SIG-M5 treated with dmso at 0.1 percent for 504 hours (cell line): Measurements from ENCODE around the gene OR2T5.
"Not testable (repeated sequence)": the region's sequence is repeated elsewhere in the genome, so short reads cannot be mapped to it uniquely, and the experiment has no call there.

Source experiments
- DNase-seq: peaks from one replicate; lab custom pipeline; 2025; ENCODE audit not compliant: unreplicated experiment; lab: John Stamatoyannopoulos, UW

OR2T5 gene

DNA sequence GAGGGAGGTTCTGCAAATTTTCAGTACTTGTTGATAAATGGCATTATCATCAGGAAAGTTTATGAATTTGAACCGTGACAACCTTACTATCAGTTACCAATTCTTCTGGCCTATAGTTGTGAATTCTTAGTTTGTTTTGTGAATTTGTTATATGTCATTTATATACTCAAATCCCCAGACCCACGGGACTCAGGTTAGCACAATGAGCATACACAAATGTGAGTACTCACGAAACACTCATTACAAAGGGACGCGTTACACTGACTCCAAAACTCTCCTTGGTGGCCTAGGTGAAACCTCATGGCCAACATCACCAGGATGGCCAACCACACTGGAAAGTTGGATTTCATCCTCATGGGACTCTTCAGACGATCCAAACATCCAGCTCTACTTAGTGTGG is at the start of gene OR2T5:
OR2T5 (plus strand) TSS at position 301 of the 400 bp plus-strand sequence; CDS start at position 301, 0 bp downstream.
- DNase-seq = not testable (repeated sequence)

- not testable (repeated sequence) for DNase-seq
Observed at GRCh38 chr1:248438668-248439067, 49.7 kb upstream of the OR2T5 start.

DNA sequence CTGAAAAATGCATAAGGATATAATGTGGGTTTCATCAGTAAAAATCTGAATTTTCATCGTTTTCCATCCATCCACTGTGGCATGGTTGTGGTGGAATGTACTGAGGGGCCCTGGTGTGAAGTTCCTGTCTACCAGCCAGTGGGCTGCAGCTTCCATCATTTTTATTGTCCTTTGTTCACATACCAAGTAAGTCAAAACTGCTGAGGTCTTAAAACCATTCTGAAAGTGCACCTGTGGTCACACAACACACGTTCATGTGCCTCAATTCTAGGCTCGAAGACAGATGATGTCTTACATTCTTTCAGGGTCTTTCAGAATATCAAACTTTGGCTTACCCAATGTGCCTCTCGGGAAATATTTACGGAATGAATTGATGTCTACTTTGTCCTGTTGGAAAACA is 49.1 kb upstream of the OR2T5 start:
- DNase-seq = not testable (repeated sequence)

DNA sequence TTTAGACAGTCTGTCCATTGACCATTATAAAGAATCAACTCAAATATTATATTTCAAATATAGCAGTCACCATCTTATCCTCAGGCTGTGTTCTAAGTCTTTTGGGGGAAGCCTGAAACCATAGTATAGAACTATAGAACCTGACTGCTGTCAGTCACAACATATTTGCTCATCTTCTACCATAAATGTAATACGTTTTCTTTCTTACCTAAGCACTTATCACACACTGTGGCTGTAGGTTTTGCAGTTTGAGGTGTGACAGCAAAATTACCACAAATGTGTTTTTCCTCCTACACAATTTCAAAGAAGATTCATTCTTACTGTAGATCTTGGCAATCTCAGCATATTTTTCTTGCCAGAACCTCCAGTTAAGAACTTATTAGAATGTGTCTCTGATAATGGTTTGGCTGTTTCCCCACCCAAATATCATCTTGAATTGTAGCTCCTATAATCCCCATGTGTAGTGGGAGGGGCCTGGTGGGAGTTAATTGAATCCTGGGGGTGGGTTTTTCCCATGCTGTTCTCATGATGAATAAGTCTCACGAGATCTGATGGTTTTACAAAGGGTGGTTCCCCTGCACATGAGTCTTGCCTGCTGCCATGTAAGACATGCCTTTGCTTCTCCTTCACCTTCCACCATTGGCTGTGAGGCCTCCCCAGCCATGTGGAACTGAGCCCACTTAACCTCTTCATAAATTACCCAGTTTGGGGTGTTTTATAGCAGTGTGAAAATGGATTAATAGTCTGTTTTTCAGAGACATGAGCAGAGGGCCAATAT is 45.7 kb upstream of the OR2T5 start:
- DNase-seq = not testable (repeated sequence)

DNA sequence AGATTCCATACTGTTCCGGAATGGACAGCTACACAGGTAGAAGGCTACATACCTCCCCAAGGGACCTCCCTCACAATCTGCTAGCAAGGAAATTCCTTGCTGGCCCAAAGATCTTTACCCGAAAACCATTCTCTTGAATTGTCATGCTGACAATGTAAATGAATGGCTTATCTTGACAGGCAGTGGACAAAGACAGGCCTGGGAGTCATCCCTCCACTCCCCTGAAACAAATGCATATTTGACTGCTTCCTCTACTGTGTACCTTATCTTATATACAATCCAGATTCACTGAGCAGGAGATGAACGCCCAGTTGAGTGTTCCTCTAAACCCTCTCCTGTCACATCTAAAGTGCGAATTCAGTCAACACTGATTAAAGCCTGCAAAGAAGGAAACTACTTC is 43.8 kb upstream of the OR2T5 start:
- DNase-seq = not testable (repeated sequence)

- not testable (repeated sequence) for DNase-seq
Observed at GRCh38 chr1:248445399-248445798, 43.0 kb upstream of the OR2T5 start, which contains the start of gene OR2T2. TSS of gene OR2T2 (plus strand) at chr1:248445637. CDS start at chr1:248452798, 7,161 bp downstream.

DNA sequence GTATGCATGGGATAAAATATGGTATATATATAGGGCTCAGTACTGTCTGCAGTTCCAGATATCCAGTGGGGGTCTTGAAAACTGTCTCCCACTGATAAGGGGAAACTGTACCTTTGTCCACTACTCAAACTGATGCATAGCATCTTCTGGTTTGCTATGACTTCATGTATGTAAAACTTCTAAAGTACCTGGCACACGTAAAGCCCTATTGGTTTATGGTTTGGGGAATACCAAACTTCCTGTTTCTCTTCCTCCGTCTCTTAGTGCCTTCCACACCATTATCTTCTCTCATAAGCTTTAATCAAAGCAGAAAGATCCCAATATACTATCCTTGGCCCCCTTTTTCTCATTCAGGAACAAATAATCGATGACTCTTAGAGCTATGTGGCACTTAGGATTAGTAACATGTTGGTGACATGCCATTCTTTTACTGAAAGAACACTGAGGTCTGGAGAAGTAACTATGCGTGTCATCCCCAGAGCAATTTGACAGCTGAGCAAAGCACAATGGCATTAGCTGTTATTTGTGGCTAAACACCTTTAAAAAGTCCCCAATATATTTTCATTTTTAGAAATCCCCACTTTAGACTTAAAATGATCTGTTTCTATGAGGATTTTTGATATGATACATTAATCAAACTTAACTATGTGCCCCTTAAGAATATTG is 39.8 kb upstream of the OR2T5 start:
- DNase-seq = not testable (repeated sequence)

- DNase-seq = not testable (repeated sequence)
Observed at GRCh38 chr1:248449821-248450465, 38.4 kb upstream of the OR2T5 start.

DNA sequence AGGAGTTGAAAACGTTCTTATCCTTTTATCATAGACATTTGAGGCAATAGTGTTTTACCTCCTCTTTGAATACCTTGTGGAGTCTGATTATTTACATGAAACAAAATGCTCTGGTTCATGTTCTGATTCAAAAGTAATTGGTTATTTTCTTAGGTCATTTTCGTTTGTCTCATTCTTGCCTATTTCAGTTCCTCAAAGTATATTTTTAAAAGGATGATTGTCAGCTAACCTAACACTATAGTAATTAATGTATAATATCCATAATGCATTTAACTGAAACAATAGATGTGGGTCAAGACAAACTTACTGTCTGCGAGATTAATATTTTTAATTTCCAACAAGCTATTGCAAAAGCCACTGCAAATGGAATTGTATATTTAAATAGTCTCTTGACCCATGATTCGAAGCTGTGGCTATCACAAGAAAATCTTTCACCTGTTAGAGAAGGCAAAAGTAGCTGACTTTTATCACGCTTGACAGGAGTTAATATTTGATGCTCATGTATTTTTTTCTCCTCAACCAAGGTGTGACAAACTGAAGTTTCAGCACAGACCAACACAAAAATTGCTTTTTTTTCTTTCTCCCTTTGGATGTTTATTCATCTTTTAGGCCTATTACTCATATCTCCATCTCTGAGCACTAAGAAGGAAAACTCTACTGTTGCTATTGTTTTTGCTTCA is 37.8 kb upstream of the OR2T5 start:
- DNase-seq = not testable (repeated sequence)

- not testable (repeated sequence) for DNase-seq
Observed at GRCh38 chr1:248453619-248454018, 34.8 kb upstream of the OR2T5 start.

DNA sequence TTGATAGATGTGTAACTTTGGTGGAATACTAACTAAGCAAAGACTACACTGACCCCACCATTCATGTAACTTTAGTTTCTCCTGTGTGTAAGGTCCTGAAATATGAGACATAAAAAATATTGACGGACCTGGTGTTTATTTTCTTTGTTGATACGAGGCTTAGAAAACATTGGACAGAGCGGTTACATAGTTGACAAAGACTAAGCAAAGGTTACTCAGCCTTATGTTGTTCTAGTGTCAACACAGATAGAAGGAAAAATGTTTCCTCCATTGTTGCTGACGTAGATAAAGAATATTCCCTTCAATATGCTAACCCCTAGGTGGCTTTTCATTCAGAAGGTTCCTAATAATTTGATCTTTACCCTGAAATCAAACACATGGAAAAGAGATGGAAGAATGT is 33.3 kb upstream of the OR2T5 start:
- DNase-seq = not testable (repeated sequence)

GRCh38 chr1:248456635-248457034 is 31.8 kb upstream of the OR2T5 start:
- DNase-seq = not testable (repeated sequence)

DNA sequence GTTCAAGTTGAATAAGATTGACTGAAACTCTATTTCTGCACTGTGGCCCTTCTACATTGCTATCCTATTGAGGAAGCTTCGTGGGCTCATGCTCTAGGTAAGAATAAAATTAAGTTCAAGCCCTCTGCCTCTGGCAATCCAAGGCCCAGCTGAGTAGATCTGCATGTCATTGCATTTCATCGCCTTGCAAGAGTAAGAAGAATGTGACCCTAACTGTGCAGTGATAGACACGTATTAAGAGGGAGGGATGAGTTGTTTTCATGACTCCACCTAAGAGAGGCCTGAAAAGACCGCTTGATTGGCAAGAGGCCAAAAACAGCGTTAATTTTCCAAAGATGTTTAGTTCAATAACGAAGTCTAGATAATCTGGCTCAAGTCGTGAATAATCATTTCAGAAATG is 29.3 kb upstream of the OR2T5 start:
- not testable (repeated sequence) for DNase-seq

- no peak for DNase-seq
Observed at GRCh38 chr1:248471154-248471553, 17.2 kb upstream of the OR2T5 start.

- not testable (repeated sequence) for DNase-seq
Observed at GRCh38 chr1:248472111-248472510, 16.3 kb upstream of the OR2T5 start.

DNA sequence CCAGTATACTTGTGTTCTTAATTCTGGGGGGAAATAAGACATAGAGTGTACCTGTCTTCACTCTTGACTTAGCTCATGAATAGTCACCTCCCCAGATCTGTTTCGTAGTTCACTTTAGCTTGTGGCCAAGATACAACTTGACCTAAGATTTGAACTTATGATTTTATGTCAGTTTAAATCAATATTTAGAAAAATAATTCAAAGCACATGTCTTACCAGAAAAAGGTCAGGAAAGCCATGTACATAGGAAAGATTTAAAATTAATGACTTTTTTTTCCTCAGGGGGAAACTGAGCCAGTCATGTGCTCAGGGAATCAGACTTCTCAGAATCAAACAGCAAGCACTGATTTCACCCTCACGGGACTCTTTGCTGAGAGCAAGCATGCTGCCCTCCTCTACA is 15.3 kb upstream of the OR2T5 start, which contains the start of gene OR2T3:
OR2T3 (plus strand) TSS at position 301 of the 400 bp plus-strand sequence; CDS start at position 301, 0 bp downstream.
- DNase-seq = not testable (repeated sequence)

GRCh38 chr1:248475660-248476059 is 12.7 kb upstream of the OR2T5 start:
- DNase-seq = not testable (repeated sequence)

DNA sequence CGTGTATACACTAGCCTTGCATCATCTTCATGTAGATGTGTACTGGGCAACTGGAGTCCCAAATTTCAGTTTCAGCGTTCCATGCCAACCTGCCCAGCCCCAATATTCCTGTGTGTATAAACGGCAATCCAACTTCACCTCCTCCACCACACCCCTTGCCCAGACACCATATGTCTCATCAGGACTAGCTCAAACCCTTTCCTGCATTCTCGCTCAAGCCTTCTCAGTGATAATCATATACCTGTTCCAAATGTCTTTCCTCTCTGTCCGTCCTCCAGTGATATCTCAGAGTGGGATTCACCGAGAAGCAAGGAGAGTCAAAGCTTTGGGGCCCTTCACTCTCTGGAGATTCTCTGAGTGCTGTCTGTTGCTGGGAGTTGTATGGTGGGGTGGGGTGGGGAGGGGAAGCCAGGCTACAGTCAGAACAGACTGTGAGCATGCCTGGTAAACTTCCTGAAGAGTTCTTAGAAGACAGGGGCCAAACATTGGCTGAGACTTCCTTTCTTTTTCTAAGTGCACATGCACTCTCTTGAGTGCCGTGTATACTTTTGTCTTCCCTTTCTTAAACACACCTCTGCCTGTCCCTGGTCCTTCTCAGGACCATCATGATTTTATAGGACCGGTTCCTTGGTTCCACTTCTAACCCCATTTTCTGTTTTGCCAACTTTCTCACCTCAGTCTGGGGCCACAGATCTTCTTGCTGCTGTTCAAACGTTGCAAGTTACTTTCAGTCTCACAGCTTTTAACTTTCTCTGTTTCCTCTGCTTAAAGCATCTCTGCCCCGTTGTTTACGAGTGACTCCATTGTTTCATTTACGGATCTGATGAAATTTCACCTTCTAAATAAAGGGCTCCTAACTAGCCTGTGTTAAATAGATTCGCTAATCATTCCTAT is 6.5 kb upstream of the OR2T5 start:
- DNase-seq = not testable (repeated sequence)

- not testable (repeated sequence) for DNase-seq
Observed at GRCh38 chr1:248496661-248497060, 8.3 kb downstream of the OR2T5 start.
